GM12878 (cell line): ENCODE measurements around the gene SNCA. TPM values are rescaled to one million over a fixed set of nuclear protein-coding genes. Genes with fewer than 3 reads are reported as not detected.

Experiments
- ATAC-seq: fragments of 200-7000 bp; cut with Tn5 transposase; 3 replicates; pipeline ENCODE4 v1.9.1; 2020; ENCODE audit warnings: mild to moderate bottlenecking, moderate library complexity
- BruUV-seq: library from RNA; stranded (reverse); fragments of 400-500 nt; replicated peaks from 2 replicates; lab custom pipeline; 2021; lab: Mats Ljungman, UMichigan
- CTCF ChIA-PET: fragments of 300-600 bp; sonication (Branson Sonifier 250); formaldehyde crosslinking; extraction: SDS; loops from one replicate; lab custom pipeline; 2021; ENCODE audit warnings: inconsistent platforms; lab: Yijun Ruan, JAX
- POLR2A ChIA-PET: fragments of 350-600 bp; formaldehyde crosslinking; extraction: SDS; loops from one replicate; lab custom pipeline; 2021; ENCODE audit warnings: inconsistent platforms; lab: Charles Lee
- RAD21 ChIA-PET: fragments of 300-600 bp; sonication (Branson Sonifier 250); formaldehyde crosslinking; loops from one replicate; lab custom pipeline; 2023; ENCODE audit warnings: antibody characterized with exemption; ENCODE audit not compliant: unreplicated experiment; lab: Charles Lee
- SMC1A ChIA-PET: fragments of 300-600 bp; sonication (Branson Sonifier 250); formaldehyde crosslinking; loops from one replicate; lab custom pipeline; 2023; ENCODE audit not compliant: unreplicated experiment, uncharacterized antibody; lab: Charles Lee
- DNase-seq: peaks from one replicate; pipeline ENCODE4 v3.0.0-alpha.2; 2011; ENCODE audit warnings: low read depth, low spot score
- FAIRE-seq: peaks from 3 replicates; lab custom pipeline; 2011; peaks lifted over from hg19 to GRCh38; lab: Jason Lieb, UNC
- H2AFZ ChIP-seq: 2 replicates; pipeline ENCODE4 v1.6.0; 2011; ENCODE audit warnings: low read depth, low read length, control low read depth; ENCODE audit not compliant: control insufficient read depth
- H3K27ac ChIP-seq: 2 replicates; pipeline ENCODE4 v1.5.1; 2011; ENCODE audit warnings: control low read depth; ENCODE audit not compliant: control insufficient read depth, insufficient read depth
- H3K27me3 ChIP-seq, 2 experiments: replicated peaks in 1 of 2; 2 replicates each; pipeline versions ENCODE4 v1.6.0 to v1.6.1; 2011; ENCODE audit warnings: low read length in 1 of 2; ENCODE audit not compliant: control insufficient read depth in 2 of 2, insufficient read depth in 2 of 2
- H3K36me3 ChIP-seq, 2 experiments: 2 replicates each; pipeline ENCODE4 v1.5.1; 2011; ENCODE audit warnings: low read length in 1 of 2; ENCODE audit not compliant: control insufficient read depth in 2 of 2, insufficient read depth in 2 of 2
- H3K4me1 ChIP-seq: 2 replicates; pipeline ENCODE4 v1.6.1; 2011; ENCODE audit warnings: mild to moderate bottlenecking, low read length, moderate library complexity, mixed read lengths; ENCODE audit not compliant: control insufficient read depth, insufficient read depth
- H3K4me2 ChIP-seq: 2 replicates; pipeline ENCODE4 v1.6.0; 2011; ENCODE audit warnings: control low read depth; ENCODE audit not compliant: control insufficient read depth, insufficient read depth
- H3K4me3 ChIP-seq: fragments of 200-600 bp; sonication (generic); 2 replicates; pipeline ENCODE4 v1.5.1; 2016
- H3K79me2 ChIP-seq: 2 replicates; pipeline ENCODE4 v1.6.0; 2011; ENCODE audit warnings: low read length; ENCODE audit not compliant: control insufficient read depth, insufficient read depth
- H3K9ac ChIP-seq: 2 replicates; pipeline ENCODE4 v1.8.0; 2011; ENCODE audit warnings: low read length, control low read depth, mixed read lengths; ENCODE audit not compliant: control insufficient read depth, insufficient read depth
- H3K9me3 ChIP-seq: replicated peaks from 3 replicates; pipeline ENCODE4 v1.5.1; 2011; ENCODE audit warnings: mild to moderate bottlenecking, low read length; ENCODE audit not compliant: control insufficient read depth, insufficient read depth
- H4K20me1 ChIP-seq: 2 replicates; pipeline ENCODE4 v1.6.0; 2011; ENCODE audit not compliant: control insufficient read depth, insufficient read depth
- ATF2 ChIP-seq: IDR thresholded peaks from 2 replicates; pipeline ENCODE4 v1.6.1; 2012; ENCODE audit warnings: low read length, inconsistent platforms
- FOS ChIP-seq: IDR thresholded peaks from 3 replicates; pipeline ENCODE4 v1.6.1; 2011; ENCODE audit warnings: borderline replicate concordance; ENCODE audit not compliant: insufficient read length; ENCODE audit errors: extremely low read depth
- GATAD2B ChIP-seq: fragments of 450-650 bp; conservative IDR thresholded peaks from 2 replicates; pipeline ENCODE4 v1.6.1; 2017; ENCODE audit warnings: low read depth, mild to moderate bottlenecking, moderate library complexity
- IKZF1 ChIP-seq: fragments of 450-650 bp; conservative IDR thresholded peaks from 2 replicates; pipeline ENCODE4 v1.6.1; 2017; ENCODE audit warnings: antibody characterized with exemption, mild to moderate bottlenecking
- JUND ChIP-seq: IDR thresholded peaks from 2 replicates; pipeline ENCODE4 v1.6.1; 2012; ENCODE audit warnings: low read depth, mild to moderate bottlenecking, low read length, improper control_type of control experiment, moderate library complexity
- MEF2A ChIP-seq: IDR thresholded peaks from 2 replicates; pipeline ENCODE4 v1.6.1; 2011; ENCODE audit warnings: low read depth, mild to moderate bottlenecking, low read length, moderate library complexity; ENCODE audit not compliant: insufficient read depth
- MYC ChIP-seq: IDR thresholded peaks from 2 replicates; pipeline ENCODE4 v1.6.1; 2011; ENCODE audit warnings: mild to moderate bottlenecking, low read length, moderate library complexity, inconsistent platforms; ENCODE audit not compliant: insufficient read depth, insufficient replicate concordance, insufficient read length, severe bottlenecking
- NFXL1 ChIP-seq: fragments of 450-650 bp; IDR thresholded peaks from 2 replicates; pipeline ENCODE4 v1.6.1; 2017; ENCODE audit warnings: antibody characterized with exemption, mild to moderate bottlenecking, borderline replicate concordance
- NFYA ChIP-seq: IDR thresholded peaks from 2 replicates; pipeline ENCODE4 v1.6.1; 2011; ENCODE audit warnings: low read depth, mild to moderate bottlenecking, low read length, improper control_type of control experiment, borderline replicate concordance
- NR2C1 ChIP-seq: fragments of 450-650 bp; IDR thresholded peaks from 2 replicates; pipeline ENCODE4 v1.6.1; 2017; ENCODE audit warnings: antibody characterized with exemption, mild to moderate bottlenecking, moderate library complexity
- NR2F1 ChIP-seq: fragments of 450-650 bp; conservative IDR thresholded peaks from 2 replicates; pipeline ENCODE4 v1.6.1; 2017; ENCODE audit warnings: mild to moderate bottlenecking
- POLR2A ChIP-seq: IDR thresholded peaks from 2 replicates; pipeline ENCODE4 v1.6.1; 2011; ENCODE audit warnings: low read depth, mild to moderate bottlenecking, low read length
- SIX5 ChIP-seq: IDR thresholded peaks from 2 replicates; pipeline ENCODE4 v1.6.1; 2011; ENCODE audit warnings: mild to moderate bottlenecking, low read depth, low read length, moderate library complexity; ENCODE audit not compliant: severe bottlenecking
- STAT1 ChIP-seq: fragments of 450-650 bp; conservative IDR thresholded peaks from 2 replicates; pipeline ENCODE4 v1.6.1; 2014; ENCODE audit warnings: antibody characterized with exemption, mild to moderate bottlenecking
- YBX1 ChIP-seq: fragments of 450-650 bp; IDR thresholded peaks from 2 replicates; pipeline ENCODE4 v1.6.1; 2016; ENCODE audit warnings: antibody characterized with exemption
- ZNF274 ChIP-seq: IDR thresholded peaks from one replicate; pipeline ENCODE4 v1.8.0; 2011; ENCODE audit not compliant: insufficient read length, insufficient read depth
- WGBS: methylation state at CpG from one replicate; pipeline ENCODE4 v1.1.6; 2016; ENCODE audit warnings: low lambda C conversion rate; ENCODE audit not compliant: insufficient replicate concordance, insufficient coverage; ENCODE audit errors: missing lambda C conversion rate; 5-methylcytosine and 5-hydroxymethylcytosine counted together
- in situ Hi-C: fragments of 300-500 bp; cut with MboI; formaldehyde crosslinking; loops from 9 replicates; pipeline ENCODE4 v1.14.3; 2018; ENCODE audit warnings: mixed read lengths
- intact Hi-C: fragments of 100-400 bp; cut with micrococcal nuclease; formaldehyde crosslinking; loops from one replicate; pipeline ENCODE4 v1.14.2; 2022; ENCODE audit not compliant: unreplicated experiment
- polyA plus RNA-seq, 11 experiments: library from polyadenylated mRNA; depleted of rRNA in 4 of 11; unstranded in 6 of 11; stranded (reverse) in 5 of 11; fragments of >200 nt; fragmentation: Nextera tagmentation in 4 of 11; fragmentation: Illumina TruSeq in 1 of 11; extraction: Ambion mirVana in 4 of 11; extraction: Trizol in 1 of 11; gene quantifications; 1 replicate in 1 of 11; 2 replicates in 10 of 11; pipeline versions ENCODE4 v1.2.1 to v1.2.3, GENCODE V29; 2011 to 2016; ENCODE audit warnings: inconsistent platforms in 2 of 11, missing spikeins in 2 of 11, low read depth in 1 of 11
- total RNA-seq, 4 experiments: library from RNA; depleted of rRNA in 3 of 4; stranded (reverse); fragments of >200 nt in 3 of 4; fragmentation: Illumina TruSeq in 1 of 4; extraction: Trizol in 1 of 4; gene quantifications; 2 replicates each; pipeline versions ENCODE4 v1.2.1 to v1.2.3, GENCODE V29; 2013 to 2021
- TF ChIP-seq, protein P1 (sequence below): fragments of 450-650 bp; IDR thresholded peaks from 2 replicates; pipeline ENCODE4 v1.6.1; 2016; ENCODE audit warnings: mild to moderate bottlenecking
- TF ChIP-seq, protein P2 (sequence below): fragments of 150-350 bp; IDR thresholded peaks from 2 replicates; pipeline ENCODE4 v1.6.1; 2014; ENCODE audit warnings: mild to moderate bottlenecking, low read depth, low read length

SNCA gene
- total and polyA plus RNA-seq, 10 of the 15 experiments (the other 5 are each of a cell fraction or from before 2014, with no cell fraction given), result 0.22 TPM; not detected in 9

DNA sequence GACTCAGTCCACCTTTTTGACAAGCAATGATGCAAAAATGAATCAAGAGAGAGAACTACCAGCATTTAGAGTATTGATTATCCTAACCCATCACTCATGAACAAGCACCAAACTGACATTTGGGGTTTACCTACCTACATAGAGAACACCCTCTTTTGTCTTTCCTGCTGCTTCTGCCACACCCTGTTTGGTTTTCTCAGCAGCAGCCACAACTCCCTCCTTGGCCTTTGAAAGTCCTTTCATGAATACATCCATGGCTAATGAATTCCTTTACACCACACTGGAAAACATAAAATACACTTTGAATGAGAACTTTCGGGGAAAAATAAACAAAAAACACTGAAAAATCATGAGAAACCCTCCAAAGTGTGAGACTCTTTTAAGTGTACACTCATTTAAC is 1.5 kb downstream of the SNCA start (continued):
- no peak for TF ChIP-seq GATAD2B
- no peak for TF ChIP-seq YBX1
- TF ChIP-seq, all 136 proteins: peak for 0

- peaks cover 3 to 12% of the 10 kb centered on the region in 2 experiments; a peak in 3 of 4 replicates for H3K27me3 ChIP-seq
- ChIA-PET POLR2A (interaction anchor here (0.6 kb wide), 1 partner anchor 32 kb away, joined by 3 read pairs; no protein-coding TSS in a partner anchor), CTCF (no interaction called here), RAD21 (no interaction called here), SMC1A (no interaction called here)
- no peak overlapping the region for H3K4me3 ChIP-seq
- no peaks in the 10 kb centered on the region for H3K9me3 ChIP-seq
- ATAC-seq, result no peak
- H3K9ac ChIP-seq, result no peak overlapping the region
- BruUV-seq, result no TSS peak
- no peak for DNase-seq
- no peaks in the 10 kb centered on the region for H3K79me2 ChIP-seq
- in situ Hi-C loops, result no loop called here
- no peaks in the 10 kb centered on the region for H4K20me1 ChIP-seq
- no peaks in the 10 kb centered on the region for H3K36me3 ChIP-seq
- no peaks in the 10 kb centered on the region for H3K4me1 ChIP-seq
- H3K4me2 ChIP-seq, result no peak overlapping the region
- H3K27ac ChIP-seq, result no peak overlapping the region
- FAIRE-seq, result no peak
- H2AFZ ChIP-seq, result no peak overlapping the region
- WGBS, result 0% methylated on average over 1 of the region's 1 CpG
- intact Hi-C loops, result loop anchor here (5.0 kb wide), 1 partner anchor 63 kb away; no protein-coding TSS in a partner anchor
- no peak for TF ChIP-seq GATAD2B
- TF ChIP-seq ZNF274, result no peak
- TF ChIP-seq FOS, result no peak
- TF ChIP-seq, protein P1, sequence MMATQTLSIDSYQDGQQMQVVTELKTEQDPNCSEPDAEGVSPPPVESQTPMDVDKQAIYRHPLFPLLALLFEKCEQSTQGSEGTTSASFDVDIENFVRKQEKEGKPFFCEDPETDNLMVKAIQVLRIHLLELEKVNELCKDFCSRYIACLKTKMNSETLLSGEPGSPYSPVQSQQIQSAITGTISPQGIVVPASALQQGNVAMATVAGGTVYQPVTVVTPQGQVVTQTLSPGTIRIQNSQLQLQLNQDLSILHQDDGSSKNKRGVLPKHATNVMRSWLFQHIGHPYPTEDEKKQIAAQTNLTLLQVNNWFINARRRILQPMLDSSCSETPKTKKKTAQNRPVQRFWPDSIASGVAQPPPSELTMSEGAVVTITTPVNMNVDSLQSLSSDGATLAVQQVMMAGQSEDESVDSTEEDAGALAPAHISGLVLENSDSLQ, result no peak
- TF ChIP-seq ATF2, result no peak
- TF ChIP-seq JUND, result no peak
- TF ChIP-seq NR2F1, result no peak
- TF ChIP-seq, protein P2, sequence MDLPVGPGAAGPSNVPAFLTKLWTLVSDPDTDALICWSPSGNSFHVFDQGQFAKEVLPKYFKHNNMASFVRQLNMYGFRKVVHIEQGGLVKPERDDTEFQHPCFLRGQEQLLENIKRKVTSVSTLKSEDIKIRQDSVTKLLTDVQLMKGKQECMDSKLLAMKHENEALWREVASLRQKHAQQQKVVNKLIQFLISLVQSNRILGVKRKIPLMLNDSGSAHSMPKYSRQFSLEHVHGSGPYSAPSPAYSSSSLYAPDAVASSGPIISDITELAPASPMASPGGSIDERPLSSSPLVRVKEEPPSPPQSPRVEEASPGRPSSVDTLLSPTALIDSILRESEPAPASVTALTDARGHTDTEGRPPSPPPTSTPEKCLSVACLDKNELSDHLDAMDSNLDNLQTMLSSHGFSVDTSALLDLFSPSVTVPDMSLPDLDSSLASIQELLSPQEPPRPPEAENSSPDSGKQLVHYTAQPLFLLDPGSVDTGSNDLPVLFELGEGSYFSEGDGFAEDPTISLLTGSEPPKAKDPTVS, result no peak
- no peak for TF ChIP-seq STAT1
- no peak for TF ChIP-seq MEF2A
- TF ChIP-seq SIX5, result no peak
- TF ChIP-seq MYC, result no peak
- TF ChIP-seq IKZF1, result no peak
- TF ChIP-seq NFXL1, result no peak
- no peak for TF ChIP-seq NR2C1
- no peak for TF ChIP-seq POLR2A
- no peak for TF ChIP-seq NFYA
Measured at GRCh38 chr4:89834486-89835209, 2.3 kb downstream of the SNCA start.
